NCI-H345 treated with DMSO at 0.1 percent for 48 hours (cell line): ENCODE measurements around the gene TMEM132E.

Source experiments
- DNase-seq: peaks from one replicate; lab custom pipeline; 2025; ENCODE audit not compliant: unreplicated experiment; lab: John Stamatoyannopoulos, UW

TMEM132E gene

DNA sequence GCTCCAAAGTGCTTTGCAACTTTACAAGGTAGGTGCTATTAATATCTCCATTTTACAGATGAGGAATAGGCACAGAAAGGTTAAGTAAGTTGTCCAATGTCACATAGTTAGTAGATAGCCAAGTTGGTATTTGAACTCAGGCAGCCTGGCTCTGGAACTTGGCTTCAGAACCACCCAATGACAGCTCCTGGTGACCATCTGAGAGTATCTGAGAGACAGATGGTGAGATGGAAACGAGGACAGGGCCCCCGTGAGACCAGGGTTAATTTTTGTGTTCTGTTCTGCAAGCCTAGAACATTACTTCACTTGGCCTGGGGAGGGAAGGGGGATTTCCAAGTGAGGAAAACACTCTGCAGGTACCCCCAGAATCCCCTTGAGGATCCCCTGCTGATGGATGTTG, 9.8 kb upstream of the TMEM132E start:
- DNase-seq, result no peak

DNA sequence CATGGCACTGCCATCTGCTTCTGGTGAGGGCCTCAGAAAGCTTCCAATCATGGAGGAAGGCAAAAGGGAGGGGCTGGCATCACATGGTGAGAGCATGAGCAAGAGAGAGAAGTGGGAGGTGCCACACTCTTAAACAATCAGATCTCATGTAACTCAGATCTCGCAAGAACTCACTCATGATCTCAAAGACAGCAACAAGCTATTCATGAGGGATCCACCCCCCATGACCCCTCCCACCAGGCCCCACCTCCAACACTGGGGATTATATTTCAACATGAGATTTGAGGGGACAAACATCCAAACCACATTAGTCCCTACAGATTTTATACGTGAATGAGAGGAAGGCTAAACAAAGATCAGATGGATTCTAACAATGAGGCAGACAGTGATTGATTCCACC, 8.9 kb upstream of the TMEM132E start:
- DNase-seq, result no peak

- DNase-seq, result no peak
These were observed 7.8 kb upstream of the TMEM132E start for GRCh38 chr17:34571428-34572130.

DNA sequence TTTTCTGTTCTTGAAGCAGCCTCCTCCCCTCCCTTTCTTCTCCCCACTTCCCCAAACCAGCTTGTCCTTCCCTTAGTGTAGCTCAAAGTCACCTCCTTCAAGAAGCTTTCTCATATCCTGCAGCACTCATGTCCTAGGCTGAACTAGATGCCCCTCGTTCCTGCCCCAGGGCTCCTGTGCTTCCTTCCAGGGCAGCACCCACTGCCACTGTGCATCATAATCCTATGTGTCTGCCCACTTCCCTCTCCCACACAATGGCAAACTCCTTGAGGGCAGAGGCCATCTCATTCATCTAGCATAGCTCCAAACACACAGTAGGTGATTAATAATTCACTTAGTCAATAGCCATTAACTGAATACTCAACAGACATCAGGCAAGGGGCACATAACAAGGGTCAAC, 6.9 kb upstream of the TMEM132E start:
- no peak for DNase-seq

DNA sequence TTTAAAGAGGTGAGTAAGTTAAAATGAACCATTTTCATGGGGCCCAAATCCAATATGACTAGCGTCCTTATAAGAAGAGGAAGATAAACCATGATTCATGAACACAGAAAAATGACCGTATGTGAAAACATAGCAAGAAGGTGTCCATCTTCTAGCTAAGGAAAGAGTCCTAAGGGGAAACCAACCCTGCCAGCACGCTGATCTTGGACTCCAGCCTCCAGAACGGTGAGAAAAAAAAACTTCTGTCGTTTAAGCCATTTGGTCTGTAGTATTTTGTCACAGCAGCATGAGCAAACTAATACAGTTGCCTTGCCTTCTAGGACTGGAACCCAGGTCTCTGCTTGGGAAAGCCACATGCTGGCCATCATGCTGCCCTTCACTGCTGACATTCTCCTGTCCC, 4.2 kb upstream of the TMEM132E start:
- DNase-seq, result no peak

DNA sequence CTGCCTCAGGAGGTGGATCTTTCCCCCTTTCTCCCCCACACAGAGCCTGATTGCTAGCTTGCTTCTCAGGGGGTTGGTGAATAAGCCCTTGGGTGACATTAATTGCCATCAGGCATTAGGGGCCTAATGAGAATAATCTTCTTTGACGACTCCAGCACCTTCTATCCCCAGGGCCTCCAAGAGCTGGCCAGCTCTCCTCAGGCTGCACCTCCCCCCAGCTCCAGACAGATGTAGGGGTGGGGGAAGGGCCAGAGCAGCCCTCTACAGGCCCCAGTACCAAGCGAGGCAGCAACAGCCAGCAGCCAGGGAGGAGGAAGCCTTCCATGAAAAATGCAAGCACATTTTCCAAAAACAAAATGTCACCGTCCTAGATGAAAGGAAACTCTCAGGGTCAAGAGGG, 1.4 kb upstream of the TMEM132E start:
- DNase-seq, result no peak

GRCh38 chr17:34578656-34579016, 746 bp upstream of the TMEM132E start:
- DNase-seq, result no peak

DNA sequence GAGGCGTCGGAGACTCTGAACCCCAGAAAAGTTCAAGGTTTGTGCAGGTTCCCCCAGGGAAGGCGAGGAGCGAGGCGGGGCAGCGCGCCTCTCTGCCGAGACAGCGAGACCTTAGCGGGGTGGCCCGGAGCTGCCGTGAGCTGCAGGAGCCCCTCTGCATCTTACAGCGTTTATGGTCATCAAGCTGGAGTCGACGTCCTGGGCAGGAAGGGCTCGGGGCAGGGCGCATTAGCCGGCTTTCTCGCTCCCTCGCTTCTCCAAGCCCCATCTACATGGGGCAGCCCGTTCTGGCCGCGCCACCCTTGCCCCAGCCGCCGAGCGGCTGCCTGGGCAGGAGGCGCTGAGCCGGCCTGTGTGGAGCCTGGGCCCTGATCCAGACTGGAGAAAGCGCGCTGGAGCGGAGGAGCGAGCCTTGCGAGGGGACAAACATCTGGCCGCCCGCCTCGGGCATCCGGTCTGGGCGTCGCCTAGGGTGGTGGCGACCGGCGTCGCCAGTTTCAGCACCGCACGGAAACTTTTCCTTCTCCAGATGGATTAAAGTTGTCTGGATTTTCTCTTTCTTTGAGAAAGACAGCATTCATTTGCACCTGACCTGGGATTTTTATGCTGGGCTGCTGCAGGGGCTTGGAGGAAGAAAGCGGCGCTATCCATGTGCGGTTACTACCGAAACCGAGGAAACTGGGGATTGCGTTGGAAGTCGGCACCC, 750 bp downstream of the TMEM132E start:
- DNase-seq, result no peak

GRCh38 chr17:34580685-34581445, 1.5 kb downstream of the TMEM132E start:
- DNase-seq, result no peak

- DNase-seq, result no peak
These were observed 2.2 kb downstream of the TMEM132E start for GRCh38 chr17:34581446-34582184.

- no peak for DNase-seq
These were observed 3.0 kb downstream of the TMEM132E start for GRCh38 chr17:34582185-34582900.

DNA sequence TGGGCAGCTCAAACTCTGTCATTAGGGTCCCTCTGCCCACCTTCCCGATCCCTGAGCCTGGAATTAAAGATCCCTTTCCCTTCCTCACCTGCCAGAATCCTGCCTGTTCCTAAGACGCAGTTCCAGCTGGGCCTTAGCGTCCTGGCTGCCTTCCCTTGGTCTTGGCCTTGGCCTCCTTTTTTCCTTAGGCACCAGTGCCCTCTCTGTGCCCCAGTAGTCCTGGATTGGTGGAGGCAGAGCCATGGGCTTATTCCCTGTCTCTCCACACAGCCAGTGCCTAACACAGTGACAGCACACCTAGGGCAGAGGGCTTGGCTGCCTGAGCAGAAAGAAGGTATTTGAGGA, 3.5 kb downstream of the TMEM132E start:
- DNase-seq, result no peak

DNA sequence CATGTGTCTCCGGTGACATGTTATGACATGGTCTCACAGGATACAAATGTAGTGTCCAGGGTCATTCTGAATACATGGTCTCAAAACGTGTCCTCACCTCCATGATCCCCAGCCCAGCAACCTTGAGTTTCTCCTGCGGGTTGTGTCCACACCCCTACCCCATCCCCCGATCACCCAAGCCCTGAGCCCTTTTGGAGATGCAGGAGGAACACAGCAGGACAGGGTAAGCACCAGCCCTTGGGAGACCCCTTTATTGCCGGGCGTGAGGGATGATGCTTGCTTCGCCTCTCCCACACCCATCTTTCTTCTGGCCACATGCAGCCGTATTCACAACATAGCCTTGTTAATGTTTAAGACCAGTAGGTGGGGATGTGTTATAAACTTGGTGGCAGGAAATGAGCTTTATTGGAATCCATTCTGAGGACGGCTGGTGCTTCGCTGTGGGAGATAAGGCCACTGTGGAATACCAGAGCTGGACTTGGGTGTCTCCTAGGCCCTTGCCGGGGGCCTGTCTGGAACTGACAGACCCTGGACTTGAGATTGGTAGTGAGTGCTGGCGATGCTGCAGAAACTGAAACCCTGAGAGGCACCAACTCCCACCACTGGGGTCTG, 5.5 kb downstream of the TMEM132E start:
- no peak for DNase-seq

DNA sequence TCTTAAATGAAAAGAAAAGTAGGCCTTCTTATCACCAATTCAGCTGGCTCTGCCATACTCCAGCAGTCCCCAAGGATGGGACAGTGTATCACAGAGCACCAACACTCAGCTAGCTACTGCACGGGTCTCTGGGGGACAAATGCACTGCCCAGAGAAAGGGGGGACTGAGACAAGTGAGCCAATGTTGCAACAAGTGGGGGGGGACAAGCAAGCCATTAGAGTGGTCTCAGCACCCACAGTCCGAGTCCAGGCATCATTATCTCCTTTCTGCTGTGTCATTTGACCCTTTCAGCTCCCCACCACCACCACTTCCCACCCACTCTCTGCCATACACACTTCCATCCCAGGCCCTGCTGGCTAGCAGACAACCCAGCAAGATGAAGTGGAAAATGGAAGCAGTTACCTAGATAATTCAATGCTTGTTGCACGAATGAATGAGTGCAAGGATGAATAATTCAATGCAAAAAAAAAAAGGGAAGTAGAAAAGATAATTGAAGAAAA, 7.0 kb downstream of the TMEM132E start:
- no peak for DNase-seq

DNA sequence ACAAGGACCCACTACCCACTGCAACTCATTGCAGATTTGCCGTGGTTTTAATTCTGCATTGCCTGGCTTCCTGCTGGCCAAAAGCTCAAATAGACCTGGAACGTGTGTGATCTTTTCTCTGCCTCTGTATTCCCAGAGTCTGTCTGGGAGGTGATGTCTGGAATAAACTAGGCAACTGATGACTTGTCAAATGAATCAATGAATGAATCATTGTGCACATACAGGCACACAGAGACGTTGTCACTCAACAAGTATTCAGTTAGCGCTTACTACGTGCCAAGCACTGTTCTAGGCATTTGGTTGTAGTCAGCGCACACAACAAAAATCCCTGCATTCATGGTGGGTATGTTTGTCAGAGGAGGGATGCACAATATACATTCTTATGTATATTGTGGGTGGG, 8.9 kb downstream of the TMEM132E start:
- DNase-seq, result no peak

- DNase-seq, result no peak
These were observed 10.0 kb downstream of the TMEM132E start for GRCh38 chr17:34589120-34589965.

- no peak for DNase-seq
These were observed 12.6 kb downstream of the TMEM132E start for GRCh38 chr17:34592002-34592401.

- no peak for DNase-seq
These were observed 17.5 kb downstream of the TMEM132E start for GRCh38 chr17:34596920-34597319.

GRCh38 chr17:34598161-34598776, 18.9 kb downstream of the TMEM132E start:
- DNase-seq, result peak; percentile 25
